Liver (tissue), 3 donors: ENCODE measurements around the gene RTEL1.

ENCODE experiments used
- CTCF ChIP-seq: fragments of 150-350 bp; IDR thresholded peaks from 2 replicates; pipeline ENCODE4 v1.5.1; 2017; ENCODE audit warnings: improper control_type of control experiment, low read depth, low read length; ENCODE audit not compliant: missing input control
- MAX ChIP-seq: IDR thresholded peaks from 2 replicates; pipeline ENCODE4 v1.6.1; 2016; ENCODE audit warnings: antibody characterized with exemption
- REST ChIP-seq: IDR thresholded peaks from 2 replicates; pipeline ENCODE4 v1.6.1; 2016; ENCODE audit warnings: antibody characterized with exemption, mild to moderate bottlenecking
- TAF1 ChIP-seq: conservative IDR thresholded peaks from 2 replicates; pipeline ENCODE4 v1.6.1; 2016; ENCODE audit warnings: antibody characterized with exemption, mild to moderate bottlenecking
- donor health status: healthy.
- donor health status: healthy.

- TF ChIP-seq REST (no peak), CTCF (no peak), TAF1 (no peak), MAX (peak; percentile 48)
Measured at GRCh38 chr20:63734946-63735858, 77.1 kb downstream of the RTEL1 start.
